Stomach (tissue), 9 donors: ENCODE results near the gene PLEKHG1. TPM values are rescaled to one million over a fixed set of nuclear protein-coding genes. Genes with fewer than 3 reads are reported as not detected.

Experiments
- DNase-seq, 2 donors: peaks; one replicate each; pipeline versions ENCODE4 v3.0.0 to v3.0.0-alpha.2; 2013 to 2019
- H3K27ac ChIP-seq, 5 donors: fragments of 200-600 bp in 4 of 5; sonication (generic) in 4 of 5; one replicate each; pipeline ENCODE4 v1.5.1; 2013 to 2019; ENCODE audit warnings: mild to moderate bottlenecking in 1 of 5, moderate library complexity in 1 of 5
- H3K27me3 ChIP-seq, 3 donors: fragments of 200-600 bp; sonication (generic); one replicate each; pipeline ENCODE4 v1.5.1; 2017 to 2019; ENCODE audit warnings: mixed run types in 1 of 3
- H3K36me3 ChIP-seq, 4 donors: fragments of 200-600 bp; sonication (generic); 1 replicate in 3 of 4; 2 replicates in 1 of 4; pipeline ENCODE4 v1.5.1; 2016 to 2019
- H3K4me1 ChIP-seq, 4 donors: fragments of 200-600 bp; sonication (generic); one replicate each; pipeline ENCODE4 v1.5.1; 2016 to 2019
- H3K4me3 ChIP-seq, 4 donors: fragments of 200-600 bp; sonication (generic) in 3 of 4; one replicate each; pipeline ENCODE4 v1.5.1; 2016 to 2019; ENCODE audit warnings: mild to moderate bottlenecking in 1 of 4
- H3K9me3 ChIP-seq, 4 donors: fragments of 200-600 bp; sonication (generic); one replicate each; pipeline ENCODE4 v1.5.1; 2016 to 2019
- CTCF ChIP-seq, 7 experiments: fragments of 450-650 bp in 4 of 7; fragments of 200-600 bp in 3 of 7; sonication (generic) in 3 of 7; IDR thresholded peaks; one replicate each; pipeline ENCODE4 v1.5.1; 2016 to 2019; ENCODE audit warnings: antibody characterized with exemption in 7 of 7, control low read depth in 2 of 7, mild to moderate bottlenecking in 1 of 7
- EP300 ChIP-seq: sonication (generic); formaldehyde crosslinking; IDR thresholded peaks from one replicate; pipeline ENCODE4 v1.6.1; 2017; ENCODE audit warnings: antibody characterized with exemption
- POLR2A ChIP-seq, 4 donors: fragments of 450-650 bp; IDR thresholded peaks; one replicate each; pipeline ENCODE4 v1.6.1; 2016; ENCODE audit warnings: antibody characterized with exemption in 4 of 4, control low read depth in 2 of 4, mild to moderate bottlenecking in 1 of 4, moderate library complexity in 1 of 4
- POLR2AphosphoS5 ChIP-seq, 3 donors: sonication (generic); formaldehyde crosslinking; IDR thresholded peaks; one replicate each; pipeline ENCODE4 v1.6.1; 2016; ENCODE audit warnings: antibody characterized with exemption in 3 of 3
- WGBS, 5 donors: extraction: QIAGEN DNeasy Blood & Tissue Kit in 3 of 5; methylation state at CpG; one replicate each; pipeline versions ENCODE4 v1.1.5 to v1.1.7; 2013 to 2018; 5-methylcytosine and 5-hydroxymethylcytosine counted together
- intact Hi-C: fragments of 100-400 bp; cut with DNase I; formaldehyde crosslinking; loops from one replicate; pipeline ENCODE4 v1.15.1; 2023; ENCODE audit warnings: low total_unique reads
- polyA plus RNA-seq, 3 donors: library from polyadenylated mRNA; stranded (reverse); fragments of 200-250 nt; gene quantifications; one replicate each; pipeline ENCODE4 v1.2.3, GENCODE V29; 2013
- total RNA-seq, 5 donors: library from RNA; depleted of rRNA; stranded (reverse); fragments of >200 nt; gene quantifications; one replicate each; pipeline versions ENCODE4 v1.1.0 to v1.2.3, GENCODE V29; 2014 to 2016
- donor health status: healthy with polysubstance abuse.
- donor health status: Bipolar disorder and iron deficiency.
- donor health status: healthy.

The PLEKHG1 gene
- total and polyA plus RNA-seq, 8 donors: 1.9 to 92.9 (median 10.4) TPM

GRCh38 chr6:150560004-150560883 is 39.4 kb upstream of the PLEKHG1 start:
- 67 to 89% (median 85%) methylated on average over 6 of the region's 6 CpGs for whole genome bisulfite sequencing, 5 donors
- intact Hi-C loops: no loop called here
- Histone ChIP-seq H3K36me3 (no peaks in the 10 kb centered on the region), H3K4me1 (no peaks in the 10 kb centered on the region), H3K9me3 (no peaks in the 10 kb centered on the region), H3K27me3 (peaks cover 0 to 4% (median 0%) of the 10 kb centered on the region in 3 donors), H3K4me3 (no peak overlapping the region), H3K27ac (no peak overlapping the region)
- no peak for DNase-seq
- TF ChIP-seq EP300 (no peak), CTCF (IDR thresholded peaks at IDR 0.05) (no peak), POLR2AphosphoS5 (IDR thresholded peaks at IDR 0.05) (no peak), POLR2A (IDR thresholded peaks at IDR 0.05) (no peak)

GRCh38 chr6:150560884-150561219 is 38.8 kb upstream of the PLEKHG1 start:
- no peaks in the 10 kb centered on the region for H3K9me3 ChIP-seq
- H3K4me1 ChIP-seq: no peaks in the 10 kb centered on the region
- no peak for DNase-seq
- no peak overlapping the region for H3K4me3 ChIP-seq
- no peaks in the 10 kb centered on the region for H3K36me3 ChIP-seq
- peaks cover 0 to 4% (median 0%) of the 10 kb centered on the region in 3 donors for H3K27me3 ChIP-seq
- H3K27ac ChIP-seq: no peak overlapping the region
- intact Hi-C loops: no loop called here
- WGBS, 5 donors: 77 to 95% (median 90%) methylated on average over 6 of the region's 6 CpGs
- TF ChIP-seq CTCF (IDR thresholded peaks at IDR 0.05) (no peak), POLR2AphosphoS5 (IDR thresholded peaks at IDR 0.05) (no peak), POLR2A (IDR thresholded peaks at IDR 0.05) (no peak), EP300 (no peak)

GRCh38 chr6:150565945-150566344 is 33.7 kb upstream of the PLEKHG1 start:
- Histone ChIP-seq H3K9me3 (no peaks in the 10 kb centered on the region), H3K27ac (no peak overlapping the region), H3K36me3 (no peaks in the 10 kb centered on the region), H3K4me1 (no peaks in the 10 kb centered on the region), H3K27me3 (no peaks in the 10 kb centered on the region), H3K4me3 (no peak overlapping the region)
- intact Hi-C loops: no loop called here
- no peak for DNase-seq
- WGBS, 5 donors: 80 to 90% (median 86%) methylated on average over 2 of the region's 2 CpGs
- no peak for TF ChIP-seq POLR2A (IDR thresholded peaks at IDR 0.05)
- TF ChIP-seq EP300: no peak
- TF ChIP-seq POLR2AphosphoS5 (IDR thresholded peaks at IDR 0.05): no peak
- TF ChIP-seq CTCF (IDR thresholded peaks at IDR 0.05): no peak

GRCh38 chr6:150566486-150566885 is 33.2 kb upstream of the PLEKHG1 start:
- no peak for DNase-seq
- Histone ChIP-seq H3K36me3 (no peaks in the 10 kb centered on the region), H3K4me1 (no peaks in the 10 kb centered on the region), H3K4me3 (no peak overlapping the region), H3K27me3 (no peaks in the 10 kb centered on the region), H3K27ac (no peak overlapping the region), H3K9me3 (no peaks in the 10 kb centered on the region)
- intact Hi-C loops: no loop called here
- TF ChIP-seq CTCF (IDR thresholded peaks at IDR 0.05): no peak
- TF ChIP-seq POLR2A (IDR thresholded peaks at IDR 0.05): no peak
- no peak for TF ChIP-seq POLR2AphosphoS5 (IDR thresholded peaks at IDR 0.05)
- no peak for TF ChIP-seq EP300
